HG03108 (cell line): ENCODE measurements around the gene USP16.

Experiments
- ATAC-seq: cut with Tn5 transposase; IDR thresholded peaks from one replicate; pipeline ENCODE4 v1.9.1; 2021; ENCODE audit warnings: moderate library complexity; ENCODE audit not compliant: unreplicated experiment

Gene USP16

GRCh38 chr21:29082046-29082815 is 57.8 kb downstream of the USP16 start:
- ATAC-seq, result no peak

GRCh38 chr21:29083306-29083705 is 58.8 kb downstream of the USP16 start:
- no peak for ATAC-seq

- no peak for ATAC-seq
These were observed 59.9 kb downstream of the USP16 start for GRCh38 chr21:29084372-29084771.

DNA sequence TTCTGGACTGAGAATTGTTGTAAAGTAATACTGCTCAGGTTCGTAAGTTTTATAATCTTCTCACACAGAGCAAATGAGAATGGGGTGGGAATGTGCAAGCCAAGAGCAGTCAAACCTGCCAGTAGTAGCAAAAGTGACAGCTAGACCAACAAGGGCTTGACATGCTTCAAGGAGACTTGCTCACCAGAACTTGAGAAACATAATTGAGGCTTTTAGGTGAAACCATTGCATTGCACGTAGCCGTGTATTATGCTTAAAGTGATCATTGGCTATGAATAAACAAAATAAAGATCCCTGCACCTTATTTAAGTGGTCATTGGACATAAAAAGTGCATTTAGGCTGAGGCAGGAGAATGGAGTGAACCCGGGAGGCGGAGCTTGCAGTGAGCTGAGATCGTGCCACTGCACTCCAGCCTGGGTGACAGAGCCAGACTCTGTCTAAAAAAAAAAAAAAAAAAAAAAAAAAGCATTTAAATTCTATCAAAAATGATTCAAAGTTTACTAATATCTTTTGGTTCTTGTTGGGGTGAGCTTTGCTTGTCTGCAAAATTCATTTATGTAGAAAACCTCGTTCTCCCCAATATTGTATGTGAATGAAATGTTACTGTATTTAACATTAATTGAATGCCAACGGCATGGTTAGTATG is 60.8 kb downstream of the USP16 start:
- no peak for ATAC-seq

- ATAC-seq, result no peak
These were observed 66.6 kb downstream of the USP16 start for GRCh38 chr21:29091033-29091432.

DNA sequence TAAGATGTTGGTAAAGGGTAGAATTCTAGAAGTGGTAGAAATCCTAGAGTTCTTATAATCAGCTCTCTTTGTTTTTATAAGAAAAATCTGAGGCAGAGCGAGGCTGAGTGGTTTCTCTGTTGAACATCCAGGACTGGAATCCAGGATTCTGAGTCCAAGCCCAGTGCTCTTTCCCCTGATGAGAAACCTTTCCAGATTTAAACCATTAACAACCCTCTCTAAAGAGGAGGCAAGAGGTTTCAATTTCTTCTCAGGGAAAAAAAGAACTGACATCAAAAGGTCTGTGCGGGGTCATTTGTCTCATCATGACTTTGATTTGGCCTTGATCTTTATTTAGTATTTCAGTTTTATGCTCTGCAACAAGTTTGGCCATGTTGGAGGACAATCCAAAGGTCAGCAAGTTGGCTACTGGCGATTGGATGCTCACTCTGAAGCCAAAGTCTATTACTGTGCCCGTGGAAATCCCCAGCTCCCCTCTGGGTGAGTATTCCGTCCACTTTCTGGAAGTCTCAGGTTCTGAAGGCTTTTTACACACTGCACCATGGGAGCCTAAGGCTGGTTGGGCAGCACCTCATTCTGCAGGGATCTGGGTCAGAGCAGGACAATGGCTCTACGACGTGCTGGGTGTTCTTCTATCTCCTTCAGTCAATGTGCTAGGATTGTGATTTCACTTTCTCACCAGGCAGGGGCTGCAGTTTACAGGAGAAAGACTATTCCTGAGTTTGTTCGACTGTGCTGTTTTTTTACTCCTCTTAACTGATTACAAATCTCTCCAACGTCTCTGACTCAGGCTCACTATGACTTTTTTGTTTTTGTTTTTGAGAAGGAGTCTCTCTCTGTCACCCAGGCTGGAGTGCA is 67.9 kb downstream of the USP16 start:
- no peak for ATAC-seq

GRCh38 chr21:29096218-29097015 is 71.9 kb downstream of the USP16 start:
- no peak for ATAC-seq

DNA sequence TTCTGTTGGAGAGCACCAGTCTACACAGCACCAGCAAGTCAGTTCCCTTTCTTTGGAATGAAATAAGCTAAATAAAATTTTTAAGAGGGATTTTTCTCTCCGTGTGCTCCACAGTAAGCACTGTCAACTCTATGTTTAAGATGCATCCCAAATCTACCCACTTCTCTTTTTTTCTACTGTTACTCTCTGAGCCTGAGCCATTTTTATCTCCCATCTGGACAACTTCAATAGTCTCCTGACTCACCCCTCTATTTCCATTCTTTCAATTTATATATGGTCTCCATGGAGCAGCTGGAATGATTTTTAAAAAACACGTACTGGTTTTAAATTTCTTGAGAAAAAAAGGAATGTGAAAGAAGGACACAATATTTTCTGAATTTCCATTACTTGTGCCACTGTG is 73.7 kb downstream of the USP16 start:
- no peak for ATAC-seq

DNA sequence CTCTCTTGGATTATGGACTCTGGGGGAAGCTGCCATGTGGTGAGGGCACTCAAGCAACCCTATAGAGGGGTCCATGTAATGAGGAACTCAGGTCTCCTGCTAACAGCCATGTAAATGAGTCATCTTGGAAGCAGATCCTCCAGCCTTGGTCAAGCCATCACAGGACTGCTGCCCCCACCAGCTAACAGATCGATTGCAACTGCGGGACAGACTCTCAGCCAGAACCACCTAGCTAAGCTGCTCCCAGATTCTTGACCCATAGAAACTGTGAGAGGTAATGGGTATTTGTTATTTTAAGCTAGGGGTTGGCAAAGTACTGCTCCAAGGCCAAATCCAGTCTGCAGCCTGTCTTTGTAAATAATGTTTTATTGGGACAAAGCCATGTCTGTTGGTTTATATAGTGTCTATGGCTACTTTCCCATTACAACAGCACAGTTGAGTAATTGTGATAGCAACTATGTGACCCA is 78.4 kb downstream of the USP16 start:
- ATAC-seq, result no peak
